Erythroblast (primary cell): ENCODE results near the gene EFCAB9.

Source experiments
- GATA1 ChIP-seq: IDR thresholded peaks from 2 replicates; pipeline ENCODE4 v1.6.1; 2011; ENCODE audit warnings: low read depth, mild to moderate bottlenecking, control low read depth, low read length, moderate library complexity
- POLR2A ChIP-seq: IDR thresholded peaks from 2 replicates; pipeline ENCODE4 v1.6.1; 2011; ENCODE audit warnings: mild to moderate bottlenecking, low read length

DNA sequence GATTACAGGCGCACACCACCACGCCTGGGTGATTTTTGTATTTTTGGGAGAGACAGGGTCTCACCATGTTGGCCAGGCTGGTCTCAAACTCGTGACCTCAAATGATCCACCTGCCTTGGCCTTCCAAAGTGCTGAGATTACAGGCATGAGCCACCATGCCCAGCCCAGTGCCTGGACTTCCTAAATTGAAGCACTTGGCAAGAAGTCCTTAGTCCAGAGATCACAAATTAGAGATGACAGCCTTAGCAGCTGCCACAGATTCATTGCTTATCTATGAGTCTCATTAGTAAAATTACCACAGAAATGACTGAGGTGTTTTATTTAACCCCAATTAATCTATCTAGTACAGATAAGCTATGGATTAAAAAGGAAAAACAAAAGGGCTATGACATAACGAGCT lies 19.2 kb downstream of the EFCAB9 start:
- TF ChIP-seq POLR2A = no peak
- TF ChIP-seq GATA1 = no peak
